GM12878 (cell line): ENCODE measurements around the gene THAP7. TPM values are rescaled to one million over a fixed set of nuclear protein-coding genes. Genes with fewer than 3 reads are reported as not detected.

ENCODE experiments used
- ATAC-seq: fragments of 200-7000 bp; cut with Tn5 transposase; 3 replicates; pipeline ENCODE4 v1.9.1; 2020; ENCODE audit warnings: mild to moderate bottlenecking, moderate library complexity
- BruUV-seq: library from RNA; stranded (reverse); fragments of 400-500 nt; replicated peaks from 2 replicates; lab custom pipeline; 2021; lab: Mats Ljungman, UMichigan
- CTCF ChIA-PET: fragments of 300-600 bp; sonication (Branson Sonifier 250); formaldehyde crosslinking; extraction: SDS; loops from one replicate; lab custom pipeline; 2021; ENCODE audit warnings: inconsistent platforms; lab: Yijun Ruan, JAX
- POLR2A ChIA-PET: fragments of 350-600 bp; formaldehyde crosslinking; extraction: SDS; loops from one replicate; lab custom pipeline; 2021; ENCODE audit warnings: inconsistent platforms; lab: Charles Lee
- RAD21 ChIA-PET: fragments of 300-600 bp; sonication (Branson Sonifier 250); formaldehyde crosslinking; loops from one replicate; lab custom pipeline; 2023; ENCODE audit warnings: antibody characterized with exemption; ENCODE audit not compliant: unreplicated experiment; lab: Charles Lee
- SMC1A ChIA-PET: fragments of 300-600 bp; sonication (Branson Sonifier 250); formaldehyde crosslinking; loops from one replicate; lab custom pipeline; 2023; ENCODE audit not compliant: unreplicated experiment, uncharacterized antibody; lab: Charles Lee
- DNase-seq: peaks from one replicate; pipeline ENCODE4 v3.0.0-alpha.2; 2011; ENCODE audit warnings: low read depth, low spot score
- FAIRE-seq: peaks from 3 replicates; lab custom pipeline; 2011; peaks lifted over from hg19 to GRCh38; lab: Jason Lieb, UNC
- H2AFZ ChIP-seq: 2 replicates; pipeline ENCODE4 v1.6.0; 2011; ENCODE audit warnings: low read depth, low read length, control low read depth; ENCODE audit not compliant: control insufficient read depth
- H3K27ac ChIP-seq: 2 replicates; pipeline ENCODE4 v1.5.1; 2011; ENCODE audit warnings: control low read depth; ENCODE audit not compliant: control insufficient read depth, insufficient read depth
- H3K27me3 ChIP-seq, 2 experiments: replicated peaks in 1 of 2; 2 replicates each; pipeline versions ENCODE4 v1.6.0 to v1.6.1; 2011; ENCODE audit warnings: low read length in 1 of 2; ENCODE audit not compliant: control insufficient read depth in 2 of 2, insufficient read depth in 2 of 2
- H3K36me3 ChIP-seq, 2 experiments: 2 replicates each; pipeline ENCODE4 v1.5.1; 2011; ENCODE audit warnings: low read length in 1 of 2; ENCODE audit not compliant: control insufficient read depth in 2 of 2, insufficient read depth in 2 of 2
- H3K4me1 ChIP-seq: 2 replicates; pipeline ENCODE4 v1.6.1; 2011; ENCODE audit warnings: mild to moderate bottlenecking, low read length, moderate library complexity, mixed read lengths; ENCODE audit not compliant: control insufficient read depth, insufficient read depth
- H3K4me2 ChIP-seq: 2 replicates; pipeline ENCODE4 v1.6.0; 2011; ENCODE audit warnings: control low read depth; ENCODE audit not compliant: control insufficient read depth, insufficient read depth
- H3K4me3 ChIP-seq: fragments of 200-600 bp; sonication (generic); 2 replicates; pipeline ENCODE4 v1.5.1; 2016
- H3K79me2 ChIP-seq: 2 replicates; pipeline ENCODE4 v1.6.0; 2011; ENCODE audit warnings: low read length; ENCODE audit not compliant: control insufficient read depth, insufficient read depth
- H3K9ac ChIP-seq: 2 replicates; pipeline ENCODE4 v1.8.0; 2011; ENCODE audit warnings: low read length, control low read depth, mixed read lengths; ENCODE audit not compliant: control insufficient read depth, insufficient read depth
- H3K9me3 ChIP-seq: replicated peaks from 3 replicates; pipeline ENCODE4 v1.5.1; 2011; ENCODE audit warnings: mild to moderate bottlenecking, low read length; ENCODE audit not compliant: control insufficient read depth, insufficient read depth
- H4K20me1 ChIP-seq: 2 replicates; pipeline ENCODE4 v1.6.0; 2011; ENCODE audit not compliant: control insufficient read depth, insufficient read depth
- YY1 ChIP-seq: IDR thresholded peaks from 2 replicates; pipeline ENCODE4 v1.6.1; 2011; ENCODE audit warnings: low read depth, mild to moderate bottlenecking, low read length
- WGBS: methylation state at CpG from one replicate; pipeline ENCODE4 v1.1.6; 2016; ENCODE audit warnings: low lambda C conversion rate; ENCODE audit not compliant: insufficient replicate concordance, insufficient coverage; ENCODE audit errors: missing lambda C conversion rate; 5-methylcytosine and 5-hydroxymethylcytosine counted together
- in situ Hi-C: fragments of 300-500 bp; cut with MboI; formaldehyde crosslinking; loops from 9 replicates; pipeline ENCODE4 v1.14.3; 2018; ENCODE audit warnings: mixed read lengths
- intact Hi-C: fragments of 100-400 bp; cut with micrococcal nuclease; formaldehyde crosslinking; loops from one replicate; pipeline ENCODE4 v1.14.2; 2022; ENCODE audit not compliant: unreplicated experiment
- polyA plus RNA-seq, 11 experiments: library from polyadenylated mRNA; depleted of rRNA in 4 of 11; unstranded in 6 of 11; stranded (reverse) in 5 of 11; fragments of >200 nt; fragmentation: Nextera tagmentation in 4 of 11; fragmentation: Illumina TruSeq in 1 of 11; extraction: Ambion mirVana in 4 of 11; extraction: Trizol in 1 of 11; gene quantifications; 1 replicate in 1 of 11; 2 replicates in 10 of 11; pipeline versions ENCODE4 v1.2.1 to v1.2.3, GENCODE V29; 2011 to 2016; ENCODE audit warnings: inconsistent platforms in 2 of 11, missing spikeins in 2 of 11, low read depth in 1 of 11
- total RNA-seq, 4 experiments: library from RNA; depleted of rRNA in 3 of 4; stranded (reverse); fragments of >200 nt in 3 of 4; fragmentation: Illumina TruSeq in 1 of 4; extraction: Trizol in 1 of 4; gene quantifications; 2 replicates each; pipeline versions ENCODE4 v1.2.1 to v1.2.3, GENCODE V29; 2013 to 2021
- TF ChIP-seq, protein P1 (sequence below): fragments of 450-650 bp; IDR thresholded peaks from 2 replicates; pipeline ENCODE4 v1.6.1; 2017; ENCODE audit warnings: mild to moderate bottlenecking, moderate library complexity
- TF ChIP-seq, protein P2 (sequence below): fragments of 150-350 bp; IDR thresholded peaks from 2 replicates; pipeline ENCODE4 v1.6.1; 2014; ENCODE audit warnings: mild to moderate bottlenecking, low read depth, low read length

The THAP7 gene
- total and polyA plus RNA-seq, 10 of the 15 experiments (the other 5 are each of a cell fraction or from before 2014, with no cell fraction given), result 0.66 to 58.3 (median 26.3) TPM

DNA sequence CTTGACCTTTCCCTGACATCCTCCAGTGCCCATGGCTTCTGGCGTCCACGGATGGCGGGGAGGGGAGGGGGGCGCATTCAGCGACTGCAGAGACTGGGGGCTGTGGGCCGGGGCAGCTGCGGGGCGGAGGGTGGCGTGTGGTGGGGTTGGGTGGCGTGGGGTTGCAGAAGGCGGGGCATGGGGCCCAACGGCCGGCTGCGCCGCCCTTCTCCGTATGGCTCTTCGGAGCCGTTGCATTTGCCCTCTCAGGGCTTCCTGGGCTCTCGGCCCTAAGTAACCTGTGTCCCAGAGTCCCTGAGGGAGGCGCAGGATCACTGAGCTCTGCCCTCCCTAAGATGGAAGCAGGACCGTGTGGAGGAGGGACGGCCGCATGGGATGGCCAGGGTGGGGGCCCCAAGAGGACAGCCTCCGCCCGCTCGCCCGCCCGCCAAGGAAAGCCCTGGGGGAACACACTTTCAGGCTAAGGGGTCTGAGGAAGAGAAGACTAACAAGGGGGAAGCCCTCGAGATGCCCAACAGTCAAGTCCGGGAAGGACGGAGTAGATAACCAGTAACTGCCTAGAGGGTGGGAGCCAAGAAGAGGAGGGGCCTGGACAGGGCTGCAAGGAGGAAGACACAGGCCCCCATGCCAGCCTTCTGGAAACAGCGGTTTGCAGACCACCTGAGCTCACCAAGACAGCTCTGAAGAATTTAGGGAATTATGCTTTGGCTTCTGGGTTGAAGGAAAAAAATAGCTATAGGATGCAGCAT is 44.1 kb downstream of the THAP7 start:
- TF ChIP-seq YY1, result peak; percentile 31; the same call in 1 of the 2 replicates
- TF ChIP-seq, protein P1, sequence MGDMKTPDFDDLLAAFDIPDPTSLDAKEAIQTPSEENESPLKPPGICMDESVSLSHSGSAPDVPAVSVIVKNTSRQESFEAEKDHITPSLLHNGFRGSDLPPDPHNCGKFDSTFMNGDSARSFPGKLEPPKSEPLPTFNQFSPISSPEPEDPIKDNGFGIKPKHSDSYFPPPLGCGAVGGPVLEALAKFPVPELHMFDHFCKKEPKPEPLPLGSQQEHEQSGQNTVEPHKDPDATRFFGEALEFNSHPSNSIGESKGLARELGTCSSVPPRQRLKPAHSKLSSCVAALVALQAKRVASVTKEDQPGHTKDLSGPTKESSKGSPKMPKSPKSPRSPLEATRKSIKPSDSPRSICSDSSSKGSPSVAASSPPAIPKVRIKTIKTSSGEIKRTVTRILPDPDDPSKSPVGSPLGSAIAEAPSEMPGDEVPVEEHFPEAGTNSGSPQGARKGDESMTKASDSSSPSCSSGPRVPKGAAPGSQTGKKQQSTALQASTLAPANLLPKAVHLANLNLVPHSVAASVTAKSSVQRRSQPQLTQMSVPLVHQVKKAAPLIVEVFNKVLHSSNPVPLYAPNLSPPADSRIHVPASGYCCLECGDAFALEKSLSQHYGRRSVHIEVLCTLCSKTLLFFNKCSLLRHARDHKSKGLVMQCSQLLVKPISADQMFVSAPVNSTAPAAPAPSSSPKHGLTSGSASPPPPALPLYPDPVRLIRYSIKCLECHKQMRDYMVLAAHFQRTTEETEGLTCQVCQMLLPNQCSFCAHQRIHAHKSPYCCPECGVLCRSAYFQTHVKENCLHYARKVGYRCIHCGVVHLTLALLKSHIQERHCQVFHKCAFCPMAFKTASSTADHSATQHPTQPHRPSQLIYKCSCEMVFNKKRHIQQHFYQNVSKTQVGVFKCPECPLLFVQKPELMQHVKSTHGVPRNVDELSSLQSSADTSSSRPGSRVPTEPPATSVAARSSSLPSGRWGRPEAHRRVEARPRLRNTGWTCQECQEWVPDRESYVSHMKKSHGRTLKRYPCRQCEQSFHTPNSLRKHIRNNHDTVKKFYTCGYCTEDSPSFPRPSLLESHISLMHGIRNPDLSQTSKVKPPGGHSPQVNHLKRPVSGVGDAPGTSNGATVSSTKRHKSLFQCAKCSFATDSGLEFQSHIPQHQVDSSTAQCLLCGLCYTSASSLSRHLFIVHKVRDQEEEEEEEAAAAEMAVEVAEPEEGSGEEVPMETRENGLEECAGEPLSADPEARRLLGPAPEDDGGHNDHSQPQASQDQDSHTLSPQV, result no peak
- TF ChIP-seq, protein P2, sequence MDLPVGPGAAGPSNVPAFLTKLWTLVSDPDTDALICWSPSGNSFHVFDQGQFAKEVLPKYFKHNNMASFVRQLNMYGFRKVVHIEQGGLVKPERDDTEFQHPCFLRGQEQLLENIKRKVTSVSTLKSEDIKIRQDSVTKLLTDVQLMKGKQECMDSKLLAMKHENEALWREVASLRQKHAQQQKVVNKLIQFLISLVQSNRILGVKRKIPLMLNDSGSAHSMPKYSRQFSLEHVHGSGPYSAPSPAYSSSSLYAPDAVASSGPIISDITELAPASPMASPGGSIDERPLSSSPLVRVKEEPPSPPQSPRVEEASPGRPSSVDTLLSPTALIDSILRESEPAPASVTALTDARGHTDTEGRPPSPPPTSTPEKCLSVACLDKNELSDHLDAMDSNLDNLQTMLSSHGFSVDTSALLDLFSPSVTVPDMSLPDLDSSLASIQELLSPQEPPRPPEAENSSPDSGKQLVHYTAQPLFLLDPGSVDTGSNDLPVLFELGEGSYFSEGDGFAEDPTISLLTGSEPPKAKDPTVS, result no peak
- ATAC-seq, result peak; percentile 83
- no peaks in the 10 kb centered on the region for H3K9me3 ChIP-seq
- CTCF ChIA-PET, result interaction anchor here (1.3 to 2.2 kb wide), 4 partner anchors 24 to 689 kb away, joined by 3 to 9 read pairs (median 6); partner anchors contain the start of gene LZTR1
- SMC1A ChIA-PET, result interaction anchor here (0.7 to 1.5 kb wide), 3 partner anchors 12 to 72 kb away, joined by 3 to 9 read pairs (median 3); no protein-coding TSS in a partner anchor
- peak overlapping the region; percentile 44; the same call in 1 of the 2 replicates for H3K9ac ChIP-seq
- no peaks in the 10 kb centered on the region; a peak in 1 of 4 replicates for H3K27me3 ChIP-seq
- intact Hi-C loops, result no loop called here
- RAD21 ChIA-PET, result interaction anchor here (0.8 to 1.6 kb wide), 3 partner anchors 35 to 72 kb away, joined by 3 to 4 read pairs (median 3); partner anchors contain the start of gene CRKL
- POLR2A ChIA-PET, result interaction anchor here (0.5 kb wide), 1 partner anchor 445 kb away, joined by 3 read pairs; no protein-coding TSS in a partner anchor
- peaks cover 5% of the 10 kb centered on the region; the same call in 1 of the 2 replicates for H3K4me1 ChIP-seq
- H3K36me3 ChIP-seq, result peaks cover 0 to 10% of the 10 kb centered on the region in 2 experiments; a peak in 1 of 4 replicates
- BruUV-seq, result no TSS peak
- no peak for DNase-seq
- in situ Hi-C loops, result no loop called here
- no peaks in the 10 kb centered on the region; the same call in 1 of the 2 replicates for H4K20me1 ChIP-seq
- peak overlapping the region; percentile 75 for H2AFZ ChIP-seq
- no peak for FAIRE-seq
- H3K27ac ChIP-seq, result no peak overlapping the region
- peak overlapping the region; percentile 90 for H3K4me2 ChIP-seq
- 28% methylated on average over 11 of the region's 32 CpGs for whole genome bisulfite sequencing
- H3K79me2 ChIP-seq, result no peaks in the 10 kb centered on the region; the same call in 1 of the 2 replicates
- peak overlapping the region; percentile 75 for H3K4me3 ChIP-seq
